CD4-positive, alpha-beta T cell treated with Interleukin-2 at 100 ng/mL for 4 hours (primary cell): ENCODE data around the gene ATXN7L1.
"Not testable (repeated sequence)": the region's sequence is repeated elsewhere in the genome, so short reads cannot be mapped to it uniquely, and the experiment has no call there.

Experiments
- DNase-seq: peaks from one replicate; pipeline ENCODE4 v3.0.0-alpha.2; 2020; ENCODE audit warnings: low spot score

Gene ATXN7L1

GRCh38 chr7:105860793-105861192 lies 15.6 kb downstream of the ATXN7L1 start:
- DNase-seq = no peak

GRCh38 chr7:105857009-105857952 lies 19.1 kb downstream of the ATXN7L1 start:
- DNase-seq = peak; percentile 22

GRCh38 chr7:105854498-105854897 lies 21.9 kb downstream of the ATXN7L1 start:
- DNase-seq = no peak

GRCh38 chr7:105853931-105854419 lies 22.4 kb downstream of the ATXN7L1 start:
- no peak for DNase-seq

GRCh38 chr7:105851064-105851463 lies 25.3 kb downstream of the ATXN7L1 start:
- no peak for DNase-seq

GRCh38 chr7:105849122-105849855 lies 27.1 kb downstream of the ATXN7L1 start:
- DNase-seq = peak; percentile 80

GRCh38 chr7:105846404-105846803 lies 30.0 kb downstream of the ATXN7L1 start:
- no peak for DNase-seq

GRCh38 chr7:105844681-105845080 lies 31.7 kb downstream of the ATXN7L1 start:
- DNase-seq = not testable (repeated sequence)

GRCh38 chr7:105841866-105842265 lies 34.5 kb downstream of the ATXN7L1 start:
- DNase-seq = no peak

GRCh38 chr7:105840981-105841749 lies 35.2 kb downstream of the ATXN7L1 start:
- DNase-seq = no peak

GRCh38 chr7:105839266-105839665 lies 37.1 kb downstream of the ATXN7L1 start:
- no peak for DNase-seq

DNA sequence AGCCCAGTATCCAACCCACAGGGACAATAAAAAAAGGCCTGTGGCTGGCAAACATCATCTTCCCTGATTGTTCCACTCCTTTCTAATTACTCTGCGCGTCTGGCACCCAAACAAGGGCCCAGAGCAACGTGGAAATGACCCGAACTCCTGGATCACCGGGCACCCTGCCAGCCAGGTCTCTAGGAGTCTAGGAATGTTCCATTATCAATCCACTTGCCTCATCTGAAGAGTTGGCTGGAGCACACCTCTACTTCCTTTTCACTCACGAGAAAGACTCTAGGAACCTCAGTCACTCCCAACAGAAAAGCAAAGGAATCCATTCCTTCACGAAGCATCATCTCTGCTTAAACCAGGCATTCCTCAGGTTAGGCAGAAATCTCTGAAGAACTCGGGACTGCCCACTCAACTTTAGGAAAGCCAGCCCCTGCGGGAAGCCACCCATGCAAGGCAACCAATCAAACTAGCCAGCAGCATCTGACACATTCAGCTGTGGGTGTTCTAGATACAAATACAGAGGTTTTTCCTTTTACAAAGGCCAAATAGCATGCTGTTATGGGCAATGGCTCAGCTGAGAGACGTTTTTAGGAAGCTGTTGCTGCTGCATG lies 37.7 kb downstream of the ATXN7L1 start:
- no peak for DNase-seq

- no peak for DNase-seq
These were observed 38.4 kb downstream of the ATXN7L1 start for GRCh38 chr7:105837765-105838626.

DNA sequence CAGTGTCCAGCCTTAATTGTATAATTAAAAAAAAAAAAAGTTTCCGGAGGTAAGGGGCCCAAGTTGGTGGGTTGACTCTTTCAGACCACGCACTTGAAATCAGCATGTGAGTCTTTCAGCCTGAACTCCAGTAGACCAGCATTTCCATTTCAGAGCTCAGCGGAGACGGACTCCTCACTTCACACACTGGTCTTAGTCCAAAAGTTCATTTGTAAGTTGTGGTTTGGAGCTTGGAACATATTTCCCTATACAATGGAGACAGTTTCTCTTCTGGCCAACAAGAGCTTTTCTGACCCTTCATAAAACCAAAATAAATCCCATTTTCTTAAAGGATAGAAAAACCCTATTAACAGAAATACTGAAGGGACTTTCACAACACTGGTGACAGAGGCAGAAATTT lies 41.0 kb downstream of the ATXN7L1 start:
- DNase-seq = no peak

- no peak for DNase-seq
These were observed 44.4 kb downstream of the ATXN7L1 start for GRCh38 chr7:105831824-105832535.

- no peak for DNase-seq
These were observed 45.1 kb downstream of the ATXN7L1 start for GRCh38 chr7:105831302-105831620.

GRCh38 chr7:105830405-105831301 lies 45.7 kb downstream of the ATXN7L1 start:
- no peak for DNase-seq

- no peak for DNase-seq
These were observed 46.6 kb downstream of the ATXN7L1 start for GRCh38 chr7:105829681-105830322.

DNA sequence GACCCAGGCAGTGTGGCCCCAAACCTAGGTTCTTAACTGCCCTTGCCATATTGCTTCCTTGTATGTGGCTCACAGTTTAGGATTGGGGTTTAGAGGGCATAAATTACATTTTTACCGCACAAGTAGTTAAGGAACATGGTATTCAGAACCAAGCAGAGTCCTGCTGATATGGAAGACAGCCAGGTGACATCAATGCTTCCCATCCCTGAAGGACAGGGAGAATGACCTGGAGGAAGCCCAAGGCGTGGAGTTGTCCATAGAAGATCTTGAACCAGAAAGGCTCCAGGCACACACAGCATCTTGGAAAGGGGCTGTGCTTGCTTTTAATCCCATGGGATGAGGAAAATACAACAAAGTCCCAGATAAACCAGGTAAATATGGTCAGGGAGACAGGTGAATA lies 48.3 kb downstream of the ATXN7L1 start:
- DNase-seq = no peak
